ENCODE measurements around the gene ARHGEF28. TPM values are rescaled to one million over a fixed set of nuclear protein-coding genes. Genes with fewer than 3 reads are reported as not detected.

Gene ARHGEF28
- total RNA-seq, 2 experiments from 2014 or later: not detected

- BruUV-seq (replicated peaks): no TSS peak
- intact Hi-C loops (cut with micrococcal nuclease; ENCODE audit: unreplicated experiment): no loop called here
- POLR2A ChIA-PET: interaction anchor here (0.8 kb wide), 1 partner anchor 14 kb away, joined by 3 read pairs; no protein-coding TSS in a partner anchor
- no peaks in the 10 kb centered on the region for H4K20me1 ChIP-seq (ENCODE audit: insufficient read depth, low read length)
- no peak overlapping the region for H3K4me3 ChIP-seq (ENCODE audit: low read depth, low read length, poor library complexity, severe bottlenecking)
- TF ChIP-seq CTCF (conservative IDR thresholded peaks at IDR 0.05; ENCODE audit: low read length): no peak
- no peak for TF ChIP-seq EZH2phosphoT487 (IDR thresholded peaks at IDR 0.05; ENCODE audit: borderline replicate concordance, low read depth, low read length)
- H2AFZ ChIP-seq (ENCODE audit: low read length): no peak overlapping the region
- CTCF ChIA-PET (ENCODE audit: unreplicated experiment): no interaction called here
- no peaks in the 10 kb centered on the region for H3K4me1 ChIP-seq (ENCODE audit: insufficient read depth, low read length, poor library complexity, severe bottlenecking)
- H3K4me2 ChIP-seq (ENCODE audit: low read length): no peak overlapping the region
- no peaks in the 10 kb centered on the region for H3K79me2 ChIP-seq (ENCODE audit: insufficient read depth, low read depth, low read length)
- DNase-seq (ENCODE audit: low spot score): no peak
- no peaks in the 10 kb centered on the region for H3K9me2 ChIP-seq (ENCODE audit: insufficient read depth, low read length)
- no peak overlapping the region for H3K27ac ChIP-seq (ENCODE audit: low read depth, low read length, poor library complexity, severe bottlenecking)
- no peaks in the 10 kb centered on the region for H3K9me3 ChIP-seq (ENCODE audit: low read length)
- no peaks in the 10 kb centered on the region for H3K36me3 ChIP-seq (ENCODE audit: insufficient read depth, low read length)
Observed at GRCh38 chr5:73605223-73606087, 20.5 kb upstream of the ARHGEF28 start.

DNA sequence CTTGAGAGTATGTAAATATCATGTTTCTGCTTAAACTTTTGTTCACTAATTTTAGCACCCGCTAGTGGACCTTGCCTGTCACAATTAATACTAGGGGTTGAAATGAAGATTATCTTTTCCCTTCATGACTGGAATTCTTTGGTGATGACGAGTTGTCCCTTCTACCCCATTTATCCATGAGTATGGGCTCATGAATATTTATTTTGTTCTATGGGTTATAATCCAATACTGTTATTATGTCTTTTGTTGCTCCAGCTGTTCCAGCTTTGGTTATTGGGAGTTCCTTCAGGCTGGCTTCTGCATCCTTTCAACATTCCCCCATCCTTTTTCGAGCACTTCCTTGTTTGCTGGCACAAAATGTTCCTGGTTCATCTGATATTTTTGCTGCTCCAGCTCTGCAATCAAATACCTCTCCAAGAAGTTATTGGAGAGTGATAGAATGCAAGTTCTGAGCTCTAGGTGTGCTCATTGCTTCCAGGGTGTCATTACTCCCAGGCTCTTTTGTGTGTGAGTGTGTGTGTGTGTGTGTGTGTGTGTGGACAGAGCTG is 19.7 kb upstream of the ARHGEF28 start:
- no peak for TF ChIP-seq EZH2phosphoT487 (IDR thresholded peaks at IDR 0.05; ENCODE audit: borderline replicate concordance, low read depth, low read length)
- no peak for TF ChIP-seq CTCF (conservative IDR thresholded peaks at IDR 0.05; ENCODE audit: low read length)
- CTCF ChIA-PET (ENCODE audit: unreplicated experiment): no interaction called here
- H3K4me3 ChIP-seq (ENCODE audit: low read depth, low read length, poor library complexity, severe bottlenecking): no peak overlapping the region
- no peaks in the 10 kb centered on the region for H3K9me3 ChIP-seq (ENCODE audit: low read length)
- H3K9me2 ChIP-seq (ENCODE audit: insufficient read depth, low read length): no peaks in the 10 kb centered on the region
- no peaks in the 10 kb centered on the region for H4K20me1 ChIP-seq (ENCODE audit: insufficient read depth, low read length)
- POLR2A ChIA-PET: interaction anchor here (0.7 kb wide), 1 partner anchor 1894 kb away, joined by 3 read pairs; no protein-coding TSS in a partner anchor
- BruUV-seq (replicated peaks): no TSS peak
- DNase-seq (ENCODE audit: low spot score): no peak
- no peak overlapping the region for H3K27ac ChIP-seq (ENCODE audit: low read depth, low read length, poor library complexity, severe bottlenecking)
- no peak overlapping the region for H3K4me2 ChIP-seq (ENCODE audit: low read length)
- no peaks in the 10 kb centered on the region for H3K79me2 ChIP-seq (ENCODE audit: insufficient read depth, low read depth, low read length)
- H2AFZ ChIP-seq (ENCODE audit: low read length): no peak overlapping the region
- intact Hi-C loops (cut with micrococcal nuclease; ENCODE audit: unreplicated experiment): no loop called here
- no peaks in the 10 kb centered on the region for H3K4me1 ChIP-seq (ENCODE audit: insufficient read depth, low read length, poor library complexity, severe bottlenecking)
- H3K36me3 ChIP-seq (ENCODE audit: insufficient read depth, low read length): no peaks in the 10 kb centered on the region

DNA sequence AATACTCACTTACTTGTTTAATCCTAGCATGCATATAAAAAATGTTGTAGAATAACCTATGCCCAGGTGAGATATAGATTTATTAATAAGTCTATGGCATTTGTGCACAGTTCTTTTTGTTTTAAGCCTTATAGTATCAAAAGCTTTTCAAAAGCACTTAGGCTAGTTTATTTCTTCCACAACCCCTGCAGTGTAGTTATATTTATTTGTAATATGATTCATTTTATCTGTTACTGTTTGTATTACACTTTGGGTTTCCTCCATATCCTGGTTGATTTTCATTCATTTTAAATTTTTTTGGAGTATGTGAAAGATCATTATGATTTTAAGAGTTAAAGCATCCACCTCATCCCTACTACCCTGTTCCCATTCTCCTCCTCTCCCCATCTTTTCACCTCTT is 18.8 kb upstream of the ARHGEF28 start:
- Histone ChIP-seq H3K9me2 (ENCODE audit: insufficient read depth, low read length) (no peaks in the 10 kb centered on the region), H4K20me1 (ENCODE audit: insufficient read depth, low read length) (no peaks in the 10 kb centered on the region), H3K9me3 (ENCODE audit: low read length) (no peaks in the 10 kb centered on the region), H3K4me3 (ENCODE audit: low read depth, low read length, poor library complexity, severe bottlenecking) (no peak overlapping the region), H3K4me1 (ENCODE audit: insufficient read depth, low read length, poor library complexity, severe bottlenecking) (no peaks in the 10 kb centered on the region), H3K4me2 (ENCODE audit: low read length) (no peak overlapping the region), H3K27ac (ENCODE audit: low read depth, low read length, poor library complexity, severe bottlenecking) (no peak overlapping the region), H3K36me3 (ENCODE audit: insufficient read depth, low read length) (no peaks in the 10 kb centered on the region), H2AFZ (ENCODE audit: low read length) (no peak overlapping the region), H3K79me2 (ENCODE audit: insufficient read depth, low read depth, low read length) (no peaks in the 10 kb centered on the region)
- TF ChIP-seq CTCF (conservative IDR thresholded peaks at IDR 0.05; ENCODE audit: low read length) (no peak), EZH2phosphoT487 (IDR thresholded peaks at IDR 0.05; ENCODE audit: borderline replicate concordance, low read depth, low read length) (no peak)
- intact Hi-C loops (cut with micrococcal nuclease; ENCODE audit: unreplicated experiment): no loop called here
- BruUV-seq (replicated peaks): no TSS peak
- POLR2A ChIA-PET: interaction anchor here (0.7 kb wide), 1 partner anchor 1895 kb away, joined by 3 read pairs; no protein-coding TSS in a partner anchor
- DNase-seq (ENCODE audit: low spot score): no peak
- CTCF ChIA-PET (ENCODE audit: unreplicated experiment): no interaction called here

Measured in OCI-LY7 (cell line).